HL-60/S4 (cell line): ENCODE results near the gene SARM1.
"Not testable (repeated sequence)": the region's sequence is repeated elsewhere in the genome, so short reads cannot be mapped to it uniquely, and the experiment has no call there.

Experiments used
- in situ Hi-C: fragments of 300-500 bp; cut with MboI; formaldehyde crosslinking; loops from 2 replicates; pipeline ENCODE4 v1.14.3; 2022; ENCODE audit warnings: low sequenced_read_pairs

The SARM1 gene

GRCh38 chr17:28371245-28372202 lies at the start of gene SARM1:
TSS of gene SARM1 (plus strand) at chr17:28371694. CDS start at chr17:28372033, 339 bp downstream.
- in situ Hi-C loops = no loop called here

DNA sequence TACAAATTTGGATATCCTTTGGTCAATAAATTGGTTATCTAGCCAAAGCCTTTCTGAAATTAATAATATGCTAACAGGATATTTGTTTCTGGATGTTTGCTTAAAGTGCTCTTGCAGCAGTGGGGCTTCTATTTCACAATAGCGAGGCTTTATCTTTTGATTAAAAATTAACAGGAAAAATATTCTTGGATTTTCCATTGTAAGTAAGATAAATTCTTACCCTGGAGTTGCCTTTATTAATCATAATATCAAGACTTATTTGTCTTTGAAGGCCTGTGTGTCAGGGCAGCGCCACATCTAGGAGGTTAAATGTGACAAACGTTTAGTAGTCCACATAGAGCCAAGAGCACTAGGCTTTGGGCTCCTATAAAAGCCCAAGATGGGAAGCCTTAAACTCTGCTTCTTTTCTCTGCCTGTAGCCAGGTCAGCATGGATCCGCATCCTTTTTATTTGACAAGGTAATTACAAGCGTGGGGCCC lies 47.2 kb upstream of the SARM1 start:
- in situ Hi-C loops = no loop called here

- in situ Hi-C loops = no loop called here
Observed at GRCh38 chr17:28324781-28325180, 46.7 kb upstream of the SARM1 start.

DNA sequence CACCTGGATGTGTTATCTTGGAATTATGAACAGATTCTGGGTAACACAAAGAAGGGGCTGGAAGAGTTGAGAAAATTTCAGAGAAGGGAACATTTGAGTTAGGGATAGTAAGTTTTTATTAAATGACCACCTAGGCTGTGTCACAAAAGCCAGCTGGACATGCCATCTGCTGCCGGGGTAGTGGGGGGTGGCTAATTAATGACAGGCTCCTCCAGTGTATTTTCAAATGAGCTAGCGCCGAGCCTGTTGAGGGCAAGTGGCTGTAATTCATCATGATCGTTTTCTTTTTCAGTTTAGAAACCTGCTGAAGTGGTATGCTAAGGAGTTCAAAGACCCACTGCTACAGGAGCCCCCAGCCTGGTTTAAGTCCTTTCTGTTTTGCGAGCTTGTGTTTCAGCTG lies 46.3 kb upstream of the SARM1 start:
- in situ Hi-C loops = no loop called here

- in situ Hi-C loops = no loop called here
Observed at GRCh38 chr17:28326114-28326513, 45.4 kb upstream of the SARM1 start.

DNA sequence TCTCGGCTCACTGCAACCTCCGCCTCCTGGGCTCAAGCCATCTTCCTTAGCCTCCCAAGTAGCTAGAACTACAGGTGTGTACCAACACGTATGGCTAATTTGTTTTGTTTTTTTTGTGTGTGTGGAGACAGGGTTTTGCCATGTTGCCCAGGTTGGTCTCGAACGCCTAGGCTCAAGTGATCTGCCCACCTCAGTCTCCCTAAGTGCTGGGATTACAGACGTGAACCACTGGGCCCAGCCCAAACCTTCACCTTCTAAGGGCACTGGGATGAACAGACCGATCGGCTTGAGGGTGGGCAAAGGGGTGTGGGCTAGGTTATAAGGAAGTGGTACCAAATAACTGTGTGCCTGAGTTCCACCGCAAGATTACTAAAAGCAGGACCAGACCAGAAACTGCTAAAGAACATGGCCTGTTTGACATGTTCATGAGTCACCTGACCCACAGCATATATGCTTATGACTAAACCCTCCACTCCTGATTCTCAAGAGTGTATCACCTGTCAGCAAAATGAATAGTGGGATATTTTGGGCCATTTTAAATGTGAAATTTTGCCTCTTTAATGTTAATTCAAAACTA lies 44.4 kb upstream of the SARM1 start:
- in situ Hi-C loops = no loop called here

- in situ Hi-C loops = no loop called here
Observed at GRCh38 chr17:28327709-28328108, 43.8 kb upstream of the SARM1 start.

GRCh38 chr17:28328325-28328724 lies 43.2 kb upstream of the SARM1 start:
- in situ Hi-C loops = no loop called here

DNA sequence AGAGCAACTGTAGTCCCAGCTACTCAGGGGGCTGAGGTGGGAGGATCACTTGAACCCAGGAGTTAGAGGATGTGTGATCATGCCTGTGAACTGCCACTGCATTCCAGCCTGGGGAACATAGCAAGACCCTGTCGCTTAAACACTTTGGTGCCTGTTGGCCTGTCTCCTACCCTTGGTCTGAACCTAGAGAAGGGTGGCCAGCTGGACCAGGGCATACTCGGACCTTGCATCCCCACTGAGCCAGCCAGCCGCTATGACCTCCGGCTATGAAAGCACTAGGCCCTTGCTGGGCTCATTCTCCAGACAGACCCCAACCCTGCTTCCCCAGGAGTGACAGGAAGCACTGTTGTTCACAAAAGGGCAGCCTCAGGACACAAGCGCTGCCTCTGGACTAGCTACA lies 40.8 kb upstream of the SARM1 start:
- in situ Hi-C loops = no loop called here

DNA sequence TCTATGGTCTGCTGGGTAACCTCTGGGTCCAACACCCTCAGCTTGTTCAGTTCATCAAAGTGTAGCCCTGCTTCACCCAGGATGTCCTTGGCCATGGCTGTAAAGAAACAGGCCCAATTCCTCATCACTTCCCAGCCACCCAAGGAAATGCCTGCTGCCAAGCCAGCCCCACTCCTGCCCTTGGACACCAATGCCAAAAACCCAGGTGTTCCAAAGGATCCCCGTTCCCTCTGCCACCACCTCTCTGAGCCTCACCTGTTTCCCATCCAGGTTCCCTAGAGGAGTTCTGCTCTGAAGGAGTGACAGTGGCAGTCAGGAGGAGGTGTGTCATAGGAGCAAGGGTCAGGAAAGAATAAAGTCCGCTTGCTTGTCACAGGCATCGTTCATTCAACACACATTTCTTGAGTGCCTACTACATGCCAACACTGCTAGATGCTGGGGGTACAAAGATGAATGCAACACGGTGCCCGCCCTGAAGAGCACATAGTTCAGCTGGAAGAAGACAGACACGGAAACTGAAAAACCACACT lies 39.5 kb upstream of the SARM1 start:
- in situ Hi-C loops = no loop called here

DNA sequence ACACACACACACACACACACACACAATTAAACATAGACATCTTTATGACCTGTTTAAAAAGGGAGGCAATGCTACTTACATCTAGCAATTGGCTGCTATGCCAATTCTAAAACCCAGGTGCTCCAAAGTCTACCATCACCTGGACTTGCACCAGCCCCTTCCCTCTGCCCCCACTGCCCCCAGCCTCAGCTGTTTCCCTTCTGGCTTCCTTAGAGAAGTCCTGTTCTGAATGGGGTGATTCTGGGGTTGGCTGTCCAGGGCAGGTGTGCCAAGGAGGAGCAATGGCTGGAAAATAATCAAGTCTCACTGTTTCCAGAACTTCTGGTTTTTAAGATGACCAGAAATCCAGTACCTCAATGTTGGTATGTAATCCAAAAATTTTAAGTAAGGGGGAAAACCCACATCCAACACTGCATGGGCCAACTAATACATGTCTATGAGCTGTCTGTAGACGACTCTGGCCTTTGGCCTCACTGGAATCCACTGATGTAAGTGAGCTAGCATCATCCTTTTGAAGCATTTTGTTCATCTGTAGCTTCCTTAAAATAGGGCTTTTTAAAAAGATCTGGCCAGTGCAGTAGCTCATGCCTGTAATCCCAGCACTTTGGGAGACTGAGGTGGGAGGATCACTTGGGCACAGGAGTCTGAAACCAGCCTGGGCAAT lies 38.3 kb upstream of the SARM1 start:
- in situ Hi-C loops = no loop called here

GRCh38 chr17:28334171-28334570 lies 37.3 kb upstream of the SARM1 start:
- in situ Hi-C loops = no loop called here

DNA sequence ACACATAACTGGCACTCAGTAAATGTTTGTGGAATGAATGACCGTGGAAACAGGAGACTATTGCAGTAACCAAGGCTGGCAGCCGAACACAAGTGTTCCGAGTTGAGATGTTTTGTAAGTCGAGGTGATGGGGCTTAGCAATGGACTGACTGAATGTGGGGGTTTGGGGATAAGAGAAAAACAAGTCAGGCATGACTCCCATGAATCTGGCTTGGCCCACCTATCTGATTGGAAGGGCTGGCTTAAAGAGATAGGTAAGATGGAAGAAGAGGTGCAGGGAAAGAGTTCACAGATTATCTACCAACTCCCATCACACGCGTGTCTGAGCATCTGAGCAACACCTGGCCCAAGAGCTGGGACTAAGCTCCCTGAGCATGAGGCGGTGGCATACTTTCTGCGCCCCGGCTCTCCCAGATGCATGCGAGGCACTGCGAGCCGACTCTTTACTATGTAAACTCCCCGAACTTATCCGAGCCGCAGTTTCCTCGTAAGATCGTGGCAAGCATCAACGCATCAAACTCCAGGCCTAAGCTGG lies 36.8 kb upstream of the SARM1 start:
- in situ Hi-C loops = no loop called here

DNA sequence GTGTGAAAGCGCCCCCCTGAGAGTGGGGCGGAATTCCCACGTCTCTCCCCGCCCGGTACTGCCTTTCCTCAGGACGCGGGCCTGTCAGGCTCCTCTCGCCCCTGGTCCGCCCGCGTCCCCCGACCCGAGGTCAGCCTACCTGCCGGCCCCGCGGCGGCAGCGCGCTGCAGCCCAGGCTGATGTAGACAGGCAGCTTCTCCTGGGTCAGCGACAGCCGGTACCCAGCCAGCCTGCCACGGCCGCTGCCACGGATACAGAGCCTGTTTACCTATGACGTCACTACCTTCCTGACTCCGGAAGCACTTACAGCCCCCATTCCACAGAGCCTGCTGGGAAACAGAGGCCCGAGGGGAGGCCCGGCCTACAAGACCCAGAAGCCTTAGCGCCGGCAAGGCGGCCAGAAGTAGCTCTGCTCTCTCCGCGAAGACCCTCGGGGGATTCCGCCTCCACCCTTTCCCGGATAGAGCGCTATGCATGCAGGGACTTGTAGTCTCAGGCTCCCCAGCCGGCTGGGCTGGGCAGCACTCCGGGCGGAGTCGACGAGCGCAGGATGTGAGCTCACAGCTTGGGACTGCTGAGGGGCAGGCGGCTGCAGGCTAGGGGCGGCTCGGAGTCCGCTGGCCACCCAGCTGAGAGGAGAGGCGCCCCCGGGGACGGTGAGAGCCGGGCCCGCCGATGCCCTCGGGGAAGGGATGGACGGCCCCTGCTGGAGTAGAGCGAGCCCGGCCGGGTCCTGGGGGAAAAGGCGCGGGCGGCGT lies 36.1 kb upstream of the SARM1 start, which contains the start of the genes IFT20 and TNFAIP1:
Gene IFT20, minus strand, starts transcription at position 272 of the 758 bp plus-strand sequence. CDS start 3,487 bp downstream, outside the sequence.
Gene TNFAIP1, plus strand, starts transcription at position 561 of the 758 bp plus-strand sequence. CDS start 3,761 bp downstream, outside the sequence.
- in situ Hi-C loops = no loop called here

- in situ Hi-C loops = no loop called here
Observed at GRCh38 chr17:28335959-28336871, 35.3 kb upstream of the SARM1 start.

- in situ Hi-C loops = no loop called here
Observed at GRCh38 chr17:28338056-28338768, 33.3 kb upstream of the SARM1 start.

DNA sequence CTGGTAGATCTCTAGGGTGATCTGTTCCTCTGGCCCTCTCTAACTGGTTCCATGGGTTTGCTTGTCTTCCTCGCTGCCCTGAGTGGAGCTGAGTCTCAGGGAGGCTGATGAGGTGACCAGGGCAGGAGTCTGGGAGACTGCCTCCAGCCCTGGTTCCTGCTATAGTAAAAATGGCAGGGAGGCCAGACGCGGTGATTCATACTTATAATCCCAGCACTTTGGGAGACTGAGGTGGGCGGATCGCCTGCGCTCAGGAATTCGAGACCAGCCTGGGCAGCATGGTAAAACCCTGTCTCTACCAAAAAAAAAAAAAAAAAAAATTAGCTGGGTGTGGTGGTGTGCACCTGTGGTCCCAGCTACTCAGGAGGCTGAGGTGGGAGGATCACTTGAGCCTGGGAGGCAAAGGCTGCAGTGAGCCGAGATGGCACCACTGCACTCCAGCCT lies 32.7 kb upstream of the SARM1 start:
- in situ Hi-C loops = not testable (repeated sequence)

DNA sequence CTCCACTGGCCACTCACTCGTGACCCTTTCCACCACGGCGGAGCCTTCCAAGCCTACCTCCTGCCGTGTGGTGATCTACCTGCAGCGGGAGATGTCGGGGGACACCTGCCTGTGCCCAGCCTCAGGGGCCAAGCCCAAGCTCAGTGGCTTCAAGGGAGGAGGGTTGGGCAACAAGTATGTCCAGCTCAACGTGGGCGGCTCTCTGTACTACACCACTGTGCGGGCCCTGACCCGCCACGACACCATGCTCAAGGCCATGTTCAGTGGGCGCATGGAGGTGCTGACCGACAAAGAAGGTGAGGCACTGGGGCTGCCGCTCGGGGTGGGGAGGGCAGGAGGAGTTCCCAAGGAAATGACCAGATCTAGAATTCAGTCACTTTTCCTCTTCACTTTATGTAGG lies 32.1 kb upstream of the SARM1 start:
- in situ Hi-C loops = no loop called here
